CMK (cell line): ENCODE results near the gene TCP11L1.
"Not testable (repeated sequence)": the region's sequence is repeated elsewhere in the genome, so short reads cannot be mapped to it uniquely, and the experiment has no call there.

Source experiments
- DNase-seq: peaks from one replicate; pipeline ENCODE4 v3.0.0-alpha.2; 2010; ENCODE audit warnings: low read depth

The TCP11L1 gene

DNA sequence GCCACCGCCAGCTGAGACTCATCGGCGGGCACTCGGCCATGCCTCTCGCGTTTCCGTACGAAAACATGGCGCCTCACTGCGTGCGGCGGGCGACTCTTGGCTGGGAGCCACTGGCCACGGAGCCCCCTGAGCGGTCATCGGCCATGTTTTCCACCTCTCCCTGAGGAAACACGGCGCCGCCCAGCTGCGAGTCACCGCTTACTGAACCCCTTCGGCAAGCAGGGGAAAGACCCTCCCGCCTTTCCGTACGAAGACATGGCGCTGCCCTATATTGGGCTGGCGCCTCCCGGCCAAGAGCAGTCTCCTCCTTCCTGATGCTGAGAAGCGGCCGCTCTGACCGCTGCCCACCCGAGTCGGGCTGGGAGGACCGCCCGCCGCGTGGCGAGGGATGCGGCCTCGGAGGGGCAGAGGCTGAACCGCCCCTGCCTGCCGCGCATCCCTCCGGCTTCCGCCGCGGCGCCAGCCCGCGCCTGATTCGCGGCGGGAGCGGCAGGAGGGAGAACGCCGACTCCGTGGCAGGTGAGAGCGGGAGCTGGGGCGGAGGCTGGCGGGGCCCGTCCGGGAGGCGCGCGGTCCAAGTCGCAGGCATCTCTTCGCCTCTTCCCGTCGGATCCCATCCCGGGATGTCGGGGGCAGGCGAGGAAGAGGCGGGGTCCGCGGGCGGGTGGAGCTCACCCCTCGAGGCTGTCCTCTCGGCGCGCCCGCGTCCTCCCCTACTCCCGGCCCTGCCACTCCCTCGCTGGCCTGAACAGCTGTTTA is at the start of gene TCP11L1:
TCP11L1 (plus strand) TSS at position 299 of the 759 bp plus-strand sequence. CDS start 4,202 bp downstream, outside the sequence.
- DNase-seq, result peak; percentile 46

- no peak for DNase-seq
Measured at GRCh38 chr11:32990481-32990880, 48.9 kb upstream of the TCP11L1 start.

- DNase-seq, result no peak
Measured at GRCh38 chr11:32991427-32991826, 47.9 kb upstream of the TCP11L1 start.

GRCh38 chr11:32991898-32992297 is 47.5 kb upstream of the TCP11L1 start:
- no peak for DNase-seq

GRCh38 chr11:33000181-33000580 is 39.2 kb upstream of the TCP11L1 start:
- no peak for DNase-seq

- DNase-seq, result no peak
Measured at GRCh38 chr11:33001281-33001680, 38.1 kb upstream of the TCP11L1 start.

DNA sequence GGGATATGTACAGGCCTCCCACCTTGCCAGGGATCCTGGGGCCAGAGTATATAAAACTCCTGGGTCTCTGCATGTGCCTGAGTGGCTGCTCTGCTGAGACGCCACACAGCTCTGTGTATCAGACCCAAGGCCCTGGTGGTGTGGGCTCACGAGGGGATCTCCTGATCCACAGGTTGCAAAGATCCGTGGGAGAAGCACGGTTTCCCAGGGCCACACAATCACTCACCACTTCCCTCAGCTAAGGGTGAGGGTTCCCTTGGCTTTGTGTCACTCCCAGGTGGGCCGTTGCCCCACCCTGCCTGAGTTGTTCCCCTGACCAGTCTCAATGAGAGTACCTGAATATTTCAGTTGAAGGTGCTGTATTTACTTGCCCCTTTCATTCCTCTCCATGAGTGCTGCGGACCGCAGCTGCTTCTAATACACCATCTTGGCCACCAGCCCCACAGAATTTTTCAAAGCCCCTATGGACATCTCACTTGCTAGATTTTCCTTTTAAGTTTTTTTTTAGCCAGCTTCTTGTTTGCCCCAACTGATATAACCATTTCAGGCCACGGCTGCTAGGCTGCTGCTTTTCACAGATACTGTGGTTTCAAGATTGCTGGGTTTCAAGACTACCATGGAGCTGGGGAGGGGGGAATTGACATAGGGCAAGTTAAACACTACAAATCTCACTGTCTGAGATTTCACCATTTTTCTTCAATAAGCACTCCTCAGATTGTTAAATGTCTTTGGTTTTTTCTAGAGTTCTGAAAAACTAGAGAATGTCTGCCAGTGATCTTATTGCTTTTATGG is 37.4 kb upstream of the TCP11L1 start:
- no peak for DNase-seq

DNA sequence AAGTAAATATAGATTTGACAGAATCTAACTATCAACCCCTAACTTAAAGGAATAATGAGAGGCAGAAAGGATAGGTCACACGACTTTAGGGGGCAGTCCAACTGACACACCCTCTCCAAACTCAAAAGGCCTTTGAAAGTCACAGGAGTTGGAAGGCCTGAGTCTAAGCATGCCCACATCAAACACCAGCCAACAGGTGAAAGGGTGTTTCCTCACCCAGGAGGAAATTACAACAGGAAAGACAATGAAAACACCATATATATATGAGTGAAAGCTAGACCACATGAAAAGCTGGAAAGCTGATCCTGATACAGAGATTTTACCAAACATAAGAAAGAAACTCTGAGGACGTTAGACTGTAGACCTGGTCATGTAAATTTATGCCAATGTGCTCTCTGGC is 34.2 kb upstream of the TCP11L1 start:
- no peak for DNase-seq

GRCh38 chr11:33006010-33006409 is 33.4 kb upstream of the TCP11L1 start:
- DNase-seq, result no peak

DNA sequence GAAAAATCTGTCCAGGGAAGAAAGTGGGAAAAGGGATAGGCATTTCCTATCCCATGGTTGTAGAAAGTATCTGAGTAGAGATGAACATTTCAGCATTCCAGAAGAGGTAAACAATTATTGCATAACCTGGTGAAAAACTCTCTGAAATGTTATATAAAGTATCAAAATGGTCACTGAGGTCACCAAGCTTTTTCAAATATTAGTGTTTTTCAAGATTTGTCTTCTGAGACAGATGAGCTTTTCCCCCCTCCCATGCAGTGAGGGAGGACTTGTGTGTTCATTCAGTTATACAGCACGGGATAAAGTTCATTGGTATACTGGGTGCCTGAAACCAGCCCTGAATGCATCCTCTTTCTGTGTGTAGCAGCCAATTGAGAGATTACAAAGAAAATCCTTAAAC is 25.6 kb upstream of the TCP11L1 start:
- DNase-seq, result no peak

DNA sequence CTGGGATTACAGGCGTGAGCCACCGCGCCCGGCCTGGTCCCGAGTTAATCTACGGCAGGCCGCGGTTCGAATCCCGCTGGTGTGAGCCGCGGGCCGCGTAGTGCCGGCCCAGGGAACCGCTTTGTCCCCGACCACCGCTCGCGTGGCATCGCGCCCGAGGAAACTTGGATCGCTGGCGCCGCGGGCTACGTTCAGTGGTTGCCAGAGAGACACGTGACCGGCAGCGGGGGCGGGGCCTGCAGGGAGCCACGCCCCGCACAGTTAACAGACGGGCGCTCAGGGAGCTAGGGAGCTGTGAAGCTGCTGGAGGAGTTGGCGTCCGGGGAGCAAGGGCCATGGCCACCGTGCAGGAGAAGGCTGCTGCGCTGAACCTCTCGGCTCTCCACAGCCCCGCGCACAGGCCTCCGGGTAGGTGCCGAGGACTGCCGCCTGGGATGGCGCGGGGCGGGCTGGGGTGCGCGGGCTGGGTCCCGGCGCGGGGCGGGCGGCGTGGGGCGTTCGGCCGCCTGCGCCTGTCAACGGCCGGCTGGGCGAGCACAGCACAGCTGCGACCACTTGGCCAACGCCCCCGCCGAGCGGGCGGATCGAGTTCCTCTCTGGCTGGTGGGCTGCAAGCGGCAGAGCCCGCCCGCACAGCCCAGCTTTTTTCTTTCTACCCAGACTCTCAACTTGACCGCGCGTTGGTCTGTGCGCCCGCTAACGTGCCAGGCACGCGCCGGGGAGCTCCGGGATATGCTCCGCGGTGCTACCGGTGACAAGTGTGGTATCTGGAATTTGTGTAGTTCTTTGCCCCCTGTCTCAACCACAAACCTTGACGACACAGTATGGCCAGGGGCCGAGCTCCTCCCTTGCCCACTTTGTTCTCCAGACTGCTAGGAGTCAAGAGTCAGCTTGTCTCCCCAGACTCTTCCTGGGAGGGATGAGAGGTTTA is 23.5 kb upstream of the TCP11L1 start, which contains the start of gene DEPDC7:
DEPDC7 (plus strand) TSS at position 258 of the 931 bp plus-strand sequence; CDS start at position 336, 78 bp downstream.
- peak; percentile 62 for DNase-seq

GRCh38 chr11:33016654-33017053 is 22.7 kb upstream of the TCP11L1 start:
- no peak for DNase-seq

GRCh38 chr11:33017478-33017877 is 21.9 kb upstream of the TCP11L1 start:
- DNase-seq, result no peak

- no peak for DNase-seq
Measured at GRCh38 chr11:33017965-33018364, 21.4 kb upstream of the TCP11L1 start.

GRCh38 chr11:33018840-33019239 is 20.5 kb upstream of the TCP11L1 start:
- no peak for DNase-seq

- DNase-seq, result no peak
Measured at GRCh38 chr11:33021501-33021900, 17.9 kb upstream of the TCP11L1 start.

DNA sequence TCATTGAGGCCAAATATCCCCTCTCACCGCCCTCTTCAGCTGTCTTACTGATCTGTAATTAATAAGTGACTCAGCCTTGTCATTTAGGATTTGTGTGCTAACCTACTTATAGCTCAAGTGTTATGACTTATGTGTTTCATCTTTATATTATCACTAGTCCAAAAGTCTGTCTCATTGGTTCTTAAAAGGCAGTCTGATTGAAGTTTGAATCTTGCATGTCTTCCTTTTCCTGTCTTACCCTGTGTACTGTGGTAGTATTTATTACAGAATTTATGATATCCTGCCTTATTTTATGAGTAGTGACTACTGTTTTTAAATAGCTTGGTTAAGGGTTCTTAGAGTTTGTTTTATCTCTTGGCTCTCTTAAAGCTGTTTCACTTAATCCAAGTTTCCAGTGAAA is 17.4 kb upstream of the TCP11L1 start:
- no peak for DNase-seq

- no peak for DNase-seq
Measured at GRCh38 chr11:33025339-33025722, 14.0 kb upstream of the TCP11L1 start.

DNA sequence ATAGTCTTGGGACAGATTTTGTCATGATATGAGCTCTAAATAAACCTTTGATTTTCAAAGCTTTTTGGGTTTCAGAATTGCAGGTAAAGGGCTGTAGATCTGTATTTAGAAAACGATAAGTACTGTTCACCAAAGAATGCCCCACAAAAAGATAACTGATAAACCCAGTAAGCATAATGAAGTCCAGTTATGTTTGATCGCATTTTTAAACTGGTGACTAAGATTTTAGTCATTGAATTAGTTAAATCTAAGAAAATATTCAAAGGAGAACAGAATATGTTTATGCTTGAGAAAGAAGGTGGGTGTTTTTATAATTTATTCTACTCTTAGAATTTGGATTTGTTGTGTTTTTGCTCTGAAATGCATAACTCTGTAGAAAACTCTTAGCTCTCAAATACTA is 12.1 kb upstream of the TCP11L1 start:
- no peak for DNase-seq

- DNase-seq, result no peak
Measured at GRCh38 chr11:33027846-33028536, 11.4 kb upstream of the TCP11L1 start.

GRCh38 chr11:33028537-33028914 is 10.8 kb upstream of the TCP11L1 start:
- no peak for DNase-seq

DNA sequence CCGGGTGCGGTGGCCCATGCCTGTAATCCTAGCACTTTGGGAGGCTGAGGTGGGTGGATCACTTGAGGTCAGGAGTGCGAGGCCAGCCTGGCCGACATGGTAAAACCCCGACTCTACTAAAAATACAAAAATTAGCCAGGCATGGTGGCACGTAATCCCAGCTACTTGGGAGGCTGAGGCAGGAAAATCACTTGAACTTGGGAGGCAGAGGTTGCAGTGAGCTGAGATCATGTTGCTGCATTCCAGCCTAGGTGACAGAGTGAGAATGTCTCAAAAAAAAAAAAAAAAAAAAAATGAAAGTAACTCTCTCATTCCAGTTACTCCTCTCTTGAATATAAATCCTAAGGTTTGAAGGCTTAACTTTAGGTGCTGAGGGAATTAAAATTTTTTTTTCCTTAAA is 10.2 kb upstream of the TCP11L1 start:
- DNase-seq, result not testable (repeated sequence)
